Small intestine (tissue), 7 donors: Measurements from ENCODE around the gene MTF1. TPM values are rescaled to one million over a fixed set of nuclear protein-coding genes. Genes with fewer than 3 reads are reported as not detected.
"Not testable (repeated sequence)": the region's sequence is repeated elsewhere in the genome, so short reads cannot be mapped to it uniquely, and the experiment has no call there.

Experiments used
- DNase-seq, 2 donors: peaks; one replicate each; pipeline versions ENCODE4 v3.0.0 to v3.0.0-alpha.2; 2013
- FAIRE-seq: peaks from 2 replicates; lab custom pipeline; 2012; peaks lifted over from hg19 to GRCh38; lab: Jason Lieb, UNC
- H3K27ac ChIP-seq, 3 donors: one replicate each; pipeline ENCODE4 v1.5.1; 2013; ENCODE audit warnings: low read length in 2 of 3, mild to moderate bottlenecking in 2 of 3, control low read depth in 1 of 3, inconsistent platforms in 1 of 3, low read depth in 1 of 3, moderate library complexity in 1 of 3
- H3K27me3 ChIP-seq, 3 donors: one replicate each; pipeline ENCODE4 v1.6.1; 2013; ENCODE audit warnings: low read length in 3 of 3, inconsistent platforms in 1 of 3; ENCODE audit not compliant: control insufficient read depth in 3 of 3, insufficient read depth in 3 of 3
- H3K36me3 ChIP-seq, 3 donors: one replicate each; pipeline ENCODE4 v1.6.1; 2013; ENCODE audit warnings: low read length in 3 of 3, inconsistent platforms in 1 of 3, low read depth in 1 of 3, mild to moderate bottlenecking in 1 of 3, moderate library complexity in 1 of 3; ENCODE audit not compliant: control insufficient read depth in 3 of 3, insufficient read depth in 2 of 3
- H3K4me1 ChIP-seq, 3 donors: one replicate each; pipeline ENCODE4 v1.6.1; 2013; ENCODE audit warnings: low read length in 2 of 3, inconsistent platforms in 1 of 3, low read depth in 1 of 3, mild to moderate bottlenecking in 1 of 3, moderate library complexity in 1 of 3; ENCODE audit not compliant: control insufficient read depth in 3 of 3, insufficient read depth in 2 of 3
- H3K4me3 ChIP-seq, 3 donors: one replicate each; pipeline ENCODE4 v1.5.1; 2013; ENCODE audit warnings: low read length in 3 of 3, control low read depth in 1 of 3, inconsistent platforms in 1 of 3, low read depth in 1 of 3, mild to moderate bottlenecking in 1 of 3, moderate library complexity in 1 of 3
- H3K9me3 ChIP-seq, 2 donors: one replicate each; pipeline ENCODE4 v1.6.1; 2013; ENCODE audit warnings: low read depth in 1 of 2, low read length in 1 of 2; ENCODE audit not compliant: control insufficient read depth in 2 of 2, insufficient read depth in 1 of 2
- WGBS, 3 donors: extraction: QIAGEN DNeasy Blood & Tissue Kit; methylation state at CpG; one replicate each; pipeline ENCODE4 v1.1.7; 2013; 5-methylcytosine and 5-hydroxymethylcytosine counted together
- polyA plus RNA-seq, 4 donors: library from polyadenylated mRNA; stranded (reverse) in 3 of 4; unstranded in 1 of 4; fragments of 200-250 nt in 3 of 4; fragments of 120-200 nt in 1 of 4; gene quantifications; one replicate each; pipeline versions ENCODE4 v1.2.1 to v1.2.3, GENCODE V29; 2013
- donor health status: healthy with polysubstance abuse.
- donor health status: control.
- donor health status: control.
- donor health status: Bipolar disorder and iron deficiency.
- donor health status: healthy.

Gene MTF1
- polyA plus RNA-seq, 4 donors = 1.6 to 5.7 (median 3.1) TPM

DNA sequence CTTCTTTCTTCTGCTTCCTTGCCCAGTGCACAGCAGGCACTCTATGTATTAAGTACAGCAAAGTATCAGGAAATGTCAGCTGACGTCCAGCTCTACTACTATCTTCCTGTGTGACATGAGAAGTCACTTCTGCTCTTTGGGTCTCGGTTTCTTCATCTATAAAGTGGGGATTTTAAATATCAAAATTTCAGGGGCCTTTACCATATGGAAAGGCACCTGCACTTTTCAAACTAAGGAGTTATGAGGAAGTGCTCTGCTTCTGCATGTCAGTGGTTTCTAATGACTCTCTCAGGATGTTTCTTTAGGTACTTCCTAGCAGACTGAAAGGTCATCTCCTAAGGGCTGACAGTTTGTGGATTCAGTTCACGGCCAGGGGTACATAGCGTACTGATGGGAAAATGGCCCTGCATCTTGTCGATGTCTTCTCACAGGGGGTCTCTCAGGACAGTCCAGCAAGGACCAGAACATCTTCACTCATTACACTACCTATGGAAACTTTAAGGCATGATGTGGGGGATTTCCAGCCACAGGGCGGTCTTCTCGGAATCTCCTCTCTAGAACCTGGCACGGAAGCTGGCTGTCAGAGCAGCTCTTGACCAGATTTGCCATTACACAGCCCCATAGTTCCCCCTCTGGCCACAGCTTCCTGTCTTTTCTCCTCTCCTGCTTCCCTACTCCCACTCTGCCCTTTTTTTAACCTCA, 42.0 kb upstream of the MTF1 start:
- Histone ChIP-seq H3K4me1 (no peaks in the 10 kb centered on the region), H3K27ac (peak overlapping the region in 1 of 3 donors; percentile 43), H3K27me3 (no peaks in the 10 kb centered on the region), H3K9me3 (peaks cover 0 to 5% of the 10 kb centered on the region in 2 donors), H3K36me3 (peaks cover 0 to 2% (median 2%) of the 10 kb centered on the region in 3 donors), H3K4me3 (no peak overlapping the region)
- no peak for FAIRE-seq
- no peak for DNase-seq
- 72 to 89% (median 80%) methylated on average over 8 of the region's 8 CpGs for WGBS, 3 donors

DNA sequence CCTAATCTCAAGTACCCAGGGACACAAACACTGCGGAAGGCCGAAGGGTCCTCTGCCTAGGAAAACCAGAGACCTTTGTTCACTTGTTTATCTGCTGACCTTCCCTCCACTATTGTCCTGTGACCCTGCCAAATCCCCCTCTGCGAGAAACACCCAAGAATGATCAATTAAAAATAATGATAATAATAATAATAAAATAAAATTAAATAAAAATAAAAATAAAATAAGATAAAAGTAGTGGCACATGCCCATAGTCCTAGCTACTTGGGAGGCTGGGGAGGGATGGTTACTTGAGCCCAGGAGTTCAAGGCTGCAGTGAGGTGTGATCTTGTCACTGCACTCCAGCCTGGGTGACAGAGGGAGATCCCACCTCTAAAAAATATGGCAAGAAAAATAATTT, 38.2 kb upstream of the MTF1 start:
- not testable (repeated sequence) for H3K27ac ChIP-seq, H3K4me1 ChIP-seq, H3K36me3 ChIP-seq, DNase-seq, H3K9me3 ChIP-seq, FAIRE-seq, H3K27me3 ChIP-seq, H3K4me3 ChIP-seq
- WGBS, 3 donors = 91 to 98% (median 93%) methylated on average over 3 of the region's 3 CpGs

DNA sequence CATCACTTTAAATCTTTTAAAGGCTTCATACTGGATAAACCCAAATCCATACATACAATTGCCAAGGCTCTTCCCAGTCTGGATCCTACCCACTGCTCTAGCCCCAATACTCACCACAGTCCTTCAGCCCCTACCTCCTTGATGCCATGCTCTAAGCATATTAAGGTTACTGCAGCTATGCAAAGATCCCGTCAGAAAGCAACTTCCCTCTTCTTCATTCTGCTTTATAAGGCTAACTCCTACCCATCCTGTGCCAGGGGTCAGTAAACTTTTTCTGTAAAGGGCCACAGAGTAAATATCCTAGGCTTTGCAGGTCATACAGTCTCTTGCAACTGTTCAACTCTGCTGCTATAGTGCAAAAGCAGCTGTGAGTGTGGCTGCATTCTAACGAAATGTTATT, 34.3 kb upstream of the MTF1 start:
- no peak for FAIRE-seq
- Histone ChIP-seq H3K4me3 (no peak overlapping the region), H3K27me3 (no peaks in the 10 kb centered on the region), H3K4me1 (no peaks in the 10 kb centered on the region), H3K36me3 (peaks cover 0 to 8% (median 2%) of the 10 kb centered on the region in 3 donors), H3K9me3 (peaks cover 0 to 7% of the 10 kb centered on the region in 2 donors), H3K27ac (no peak overlapping the region)
- WGBS, 3 donors = 93 to 96% (median 93%) methylated on average over 2 of the region's 2 CpGs
- DNase-seq = no peak

DNA sequence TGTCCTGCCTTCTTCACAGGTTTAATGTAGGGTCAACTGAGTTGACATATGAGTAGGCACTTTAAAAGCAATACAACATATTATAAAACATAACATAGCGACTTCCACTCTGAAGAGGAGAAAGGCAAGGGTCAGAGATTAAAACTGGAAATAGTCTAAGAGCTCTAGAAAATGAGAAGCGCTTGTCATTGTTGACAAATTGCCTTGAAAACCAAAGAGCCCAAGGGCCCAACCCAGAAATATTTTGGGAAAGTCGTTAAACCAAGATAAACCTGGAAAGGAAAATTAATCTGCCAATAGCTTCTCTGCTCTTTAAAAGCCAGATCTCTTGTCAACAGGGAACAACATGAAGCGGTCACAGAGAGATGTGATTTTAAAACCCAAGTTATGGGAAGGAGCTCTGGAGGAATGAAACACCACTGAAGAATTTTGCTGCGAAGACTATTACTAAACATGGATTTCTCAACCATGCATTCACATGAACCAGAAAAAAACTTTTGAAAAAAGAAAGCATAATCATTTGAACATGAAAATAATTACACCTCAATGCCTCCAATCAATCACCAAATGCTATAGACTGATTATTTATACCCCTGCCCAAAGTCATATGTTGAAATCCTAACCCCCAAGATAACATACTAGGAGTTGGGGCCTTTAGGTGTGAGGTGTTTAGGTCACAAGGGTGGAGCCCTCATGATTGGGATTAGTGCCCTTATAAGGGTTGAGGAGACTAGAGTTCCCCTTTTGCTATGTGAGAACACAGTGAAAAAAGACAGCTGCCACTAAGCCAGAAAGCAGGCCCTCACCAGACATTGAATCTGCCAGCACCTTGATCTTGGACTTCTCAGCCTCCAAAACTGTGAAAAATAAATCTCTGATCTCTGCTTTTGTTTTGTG, 33.0 kb upstream of the MTF1 start:
- no peak overlapping the region for H3K27ac ChIP-seq
- DNase-seq (no peak), FAIRE-seq (no peak)
- WGBS, 3 donors = 83 to 87% (median 85%) methylated on average over 5 of the region's 5 CpGs
- H3K27me3 ChIP-seq = no peaks in the 10 kb centered on the region
- H3K36me3 ChIP-seq = peaks cover 5 to 10% (median 6%) of the 10 kb centered on the region in 3 donors
- H3K4me3 ChIP-seq = no peak overlapping the region
- no peaks in the 10 kb centered on the region for H3K4me1 ChIP-seq
- H3K9me3 ChIP-seq = peaks cover 0 to 4% of the 10 kb centered on the region in 2 donors

DNA sequence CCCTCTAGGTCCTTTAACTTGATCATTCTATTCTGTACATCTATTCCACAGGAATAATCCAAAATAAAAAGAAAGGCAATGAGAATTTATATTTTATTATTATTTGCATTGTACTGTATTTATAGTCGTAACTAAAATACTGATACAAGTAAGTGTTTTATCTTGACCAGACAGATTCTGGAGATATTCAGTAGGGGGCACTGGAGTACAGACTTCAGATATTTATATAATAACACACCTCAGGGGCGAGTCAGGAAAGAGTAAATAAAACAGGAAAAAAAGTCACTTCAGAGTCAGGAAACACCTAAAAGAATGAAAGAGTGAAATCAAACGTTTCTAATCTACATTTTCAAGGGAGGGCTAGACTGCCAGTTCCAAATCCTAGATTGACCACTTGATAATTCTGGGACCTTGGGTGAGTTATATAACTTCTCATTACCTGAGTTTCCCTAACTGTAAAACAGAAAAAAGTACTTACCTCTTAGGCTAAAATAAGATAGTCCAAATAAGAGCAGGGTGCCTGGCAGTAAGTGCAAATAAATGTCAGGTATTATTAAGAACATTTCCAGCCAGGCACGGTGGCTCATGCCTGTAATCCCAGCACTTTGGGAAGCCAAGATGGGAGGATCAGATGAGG, 31.1 kb upstream of the MTF1 start:
- peaks cover 0 to 4% of the 10 kb centered on the region in 2 donors for H3K9me3 ChIP-seq
- no peak overlapping the region for H3K27ac ChIP-seq
- no peak overlapping the region for H3K4me3 ChIP-seq
- no peaks in the 10 kb centered on the region for H3K27me3 ChIP-seq
- H3K36me3 ChIP-seq = peaks cover 14 to 23% (median 16%) of the 10 kb centered on the region in 3 donors
- 25 to 35% (median 27%) methylated on average over 4 of the region's 4 CpGs for WGBS, 3 donors
- no peaks in the 10 kb centered on the region for H3K4me1 ChIP-seq
- peak; percentile 61 for FAIRE-seq
- peak; percentile 47 to 52 for DNase-seq

DNA sequence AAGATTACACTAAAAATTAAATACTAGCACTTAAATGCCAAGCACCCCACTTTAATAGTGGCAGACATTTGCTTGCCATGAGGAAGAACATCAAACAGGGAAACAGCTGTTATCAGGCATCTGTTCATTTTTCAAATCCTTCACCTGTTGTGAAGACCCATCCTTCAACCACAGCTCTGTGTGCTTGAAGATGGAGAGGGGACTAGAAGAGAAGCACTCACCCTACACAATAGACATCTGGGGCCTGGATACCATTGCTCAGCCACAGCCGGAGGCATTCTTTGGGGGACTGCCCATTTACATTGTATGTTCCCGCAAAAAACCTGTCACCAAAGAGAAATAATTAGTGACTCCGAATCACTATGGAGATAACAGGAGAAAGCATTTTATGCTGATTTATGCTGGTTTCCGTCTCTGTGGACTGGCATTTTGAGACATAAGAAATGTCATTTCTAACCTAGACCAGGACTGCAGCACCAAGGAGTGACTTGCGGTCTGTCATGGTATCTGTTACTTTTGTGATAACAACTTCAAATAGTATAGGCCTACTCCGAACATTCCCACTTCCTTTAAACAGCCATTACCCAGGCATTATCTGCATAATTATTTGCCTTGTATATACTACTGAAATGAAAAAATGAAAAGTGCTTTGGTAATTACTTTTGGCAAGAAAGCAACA, 28.8 kb upstream of the MTF1 start:
- no peak overlapping the region for H3K27ac ChIP-seq
- no peak for DNase-seq
- H3K4me3 ChIP-seq = no peak overlapping the region
- 90 to 94% (median 92%) methylated on average over 6 of the region's 6 CpGs for WGBS, 3 donors
- H3K4me1 ChIP-seq = no peaks in the 10 kb centered on the region
- no peak for FAIRE-seq
- peaks cover 18 to 39% (median 19%) of the 10 kb centered on the region in 3 donors for H3K36me3 ChIP-seq
- H3K27me3 ChIP-seq = no peaks in the 10 kb centered on the region
- H3K9me3 ChIP-seq = peaks cover 0 to 4% of the 10 kb centered on the region in 2 donors

DNA sequence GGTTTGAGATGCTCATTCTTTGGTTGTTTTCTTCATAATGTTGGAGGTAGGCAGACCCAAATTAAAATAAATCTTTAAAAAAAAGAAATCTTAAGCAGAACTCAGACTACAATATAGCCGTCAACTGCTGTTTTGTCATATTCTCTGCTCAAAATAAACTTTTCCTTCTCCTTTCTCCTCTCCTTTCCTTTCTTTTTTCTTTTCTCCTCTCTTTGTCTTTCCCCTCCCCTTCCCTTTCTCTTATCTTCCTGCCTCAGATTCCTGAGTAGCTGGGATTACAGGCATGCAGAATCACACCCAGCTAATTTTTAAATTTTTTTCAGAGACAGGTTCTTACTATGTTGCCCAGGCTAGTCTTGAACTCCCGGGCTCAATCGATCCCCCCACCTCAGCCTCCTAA, 24.8 kb upstream of the MTF1 start:
- Histone ChIP-seq H3K36me3 (peaks cover 24 to 51% (median 29%) of the 10 kb centered on the region in 3 donors), H3K4me3 (no peak overlapping the region), H3K27ac (no peak overlapping the region), H3K27me3 (no peaks in the 10 kb centered on the region), H3K4me1 (peaks cover 0 to 6% (median 0%) of the 10 kb centered on the region in 3 donors), H3K9me3 (no peaks in the 10 kb centered on the region)
- DNase-seq = no peak
- WGBS, 3 donors = 90 to 94% (median 93%) methylated on average over 3 of the region's 3 CpGs
- no peak for FAIRE-seq

DNA sequence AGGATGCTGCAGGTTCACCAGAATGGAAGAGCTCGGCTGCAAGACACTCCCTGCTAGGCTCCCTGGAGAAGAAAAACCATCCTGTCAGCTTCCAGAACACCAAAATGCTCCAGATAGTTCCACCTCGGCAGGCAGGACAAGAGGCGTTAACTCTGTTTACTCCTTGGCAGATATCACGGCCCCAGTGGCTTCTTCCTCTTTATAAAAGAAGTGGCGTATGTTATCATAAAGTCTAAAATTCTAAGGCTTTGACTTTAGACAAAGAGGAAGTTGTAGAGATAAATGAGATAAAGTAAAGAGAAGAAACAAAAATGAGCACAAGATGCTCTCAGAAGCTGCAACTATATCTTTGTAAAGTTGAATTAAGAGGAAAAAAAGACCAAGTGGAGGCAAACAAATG, 24.3 kb upstream of the MTF1 start:
- FAIRE-seq (no peak), DNase-seq (no peak)
- Histone ChIP-seq H3K9me3 (no peaks in the 10 kb centered on the region), H3K36me3 (peaks cover 24 to 47% (median 29%) of the 10 kb centered on the region in 3 donors), H3K4me3 (no peak overlapping the region), H3K27me3 (no peaks in the 10 kb centered on the region), H3K27ac (no peak overlapping the region), H3K4me1 (peaks cover 0 to 6% (median 0%) of the 10 kb centered on the region in 3 donors)
- 73 to 80% (median 73%) methylated on average over 5 of the region's 5 CpGs for WGBS, 3 donors
